ENCODE data around the gene TMEM179B.

Gene TMEM179B

DNA sequence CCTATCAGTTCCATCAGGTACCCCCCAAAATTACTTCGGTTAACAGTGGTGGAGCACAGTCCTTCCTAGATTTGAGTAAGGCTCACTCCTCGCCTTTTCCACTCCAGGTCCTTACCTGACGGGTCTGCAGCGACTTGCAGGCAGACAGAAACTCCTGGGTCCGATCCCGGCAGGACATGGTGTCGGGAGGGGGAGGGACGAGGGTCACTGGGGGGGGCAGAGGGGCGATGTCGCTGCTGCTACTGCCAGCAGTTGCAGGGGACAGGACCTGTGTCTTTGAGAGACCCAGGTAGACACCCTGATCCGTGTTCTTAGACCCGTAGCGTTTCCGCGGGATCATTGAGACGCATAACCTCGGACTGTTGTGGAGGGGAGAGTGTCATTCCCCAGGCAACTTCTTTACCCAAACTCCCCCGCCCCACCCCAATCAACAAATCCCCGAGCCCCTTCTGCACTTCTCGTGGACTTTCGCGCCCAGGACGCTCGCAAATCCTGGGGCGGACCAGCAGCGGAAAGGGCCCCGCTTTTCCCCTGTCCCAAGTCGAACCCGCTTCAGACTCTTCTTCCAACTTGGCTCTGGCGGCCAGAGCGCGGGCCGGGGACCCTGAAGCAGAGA is 43.8 kb downstream of the TMEM179B start:
- no peaks in the 10 kb centered on the region for H3K27me3 ChIP-seq (ENCODE audit: insufficient read depth, insufficient read length)
- peak overlapping the region; percentile 92 for H3K9ac ChIP-seq (ENCODE audit: insufficient read length, low read depth)
- peaks cover 63% of the 10 kb centered on the region for H3K36me3 ChIP-seq (ENCODE audit: insufficient read depth, insufficient read length, low read length)
- peaks cover 7% of the 10 kb centered on the region for H3K4me1 ChIP-seq (ENCODE audit: insufficient read depth, insufficient read length)
- H3K4me3 ChIP-seq (ENCODE audit: insufficient read length, low read depth) = peak overlapping the region; percentile 93
- no peak for TF ChIP-seq SUZ12 (IDR thresholded peaks at IDR 0.05; ENCODE audit: extremely low read depth, insufficient read depth, insufficient read length)
- TF ChIP-seq YY1 (IDR thresholded peaks at IDR 0.05; ENCODE audit: insufficient read depth, insufficient read length) = no peak
- no peak for TF ChIP-seq ZNF274 (IDR thresholded peaks at IDR 0.05; ENCODE audit: low read depth, low read length)
- DNase-seq (ENCODE audit: low read depth, low spot score) = no peak
- H3K9me3 ChIP-seq (ENCODE audit: insufficient read depth, low read length) = no peaks in the 10 kb centered on the region

DNA sequence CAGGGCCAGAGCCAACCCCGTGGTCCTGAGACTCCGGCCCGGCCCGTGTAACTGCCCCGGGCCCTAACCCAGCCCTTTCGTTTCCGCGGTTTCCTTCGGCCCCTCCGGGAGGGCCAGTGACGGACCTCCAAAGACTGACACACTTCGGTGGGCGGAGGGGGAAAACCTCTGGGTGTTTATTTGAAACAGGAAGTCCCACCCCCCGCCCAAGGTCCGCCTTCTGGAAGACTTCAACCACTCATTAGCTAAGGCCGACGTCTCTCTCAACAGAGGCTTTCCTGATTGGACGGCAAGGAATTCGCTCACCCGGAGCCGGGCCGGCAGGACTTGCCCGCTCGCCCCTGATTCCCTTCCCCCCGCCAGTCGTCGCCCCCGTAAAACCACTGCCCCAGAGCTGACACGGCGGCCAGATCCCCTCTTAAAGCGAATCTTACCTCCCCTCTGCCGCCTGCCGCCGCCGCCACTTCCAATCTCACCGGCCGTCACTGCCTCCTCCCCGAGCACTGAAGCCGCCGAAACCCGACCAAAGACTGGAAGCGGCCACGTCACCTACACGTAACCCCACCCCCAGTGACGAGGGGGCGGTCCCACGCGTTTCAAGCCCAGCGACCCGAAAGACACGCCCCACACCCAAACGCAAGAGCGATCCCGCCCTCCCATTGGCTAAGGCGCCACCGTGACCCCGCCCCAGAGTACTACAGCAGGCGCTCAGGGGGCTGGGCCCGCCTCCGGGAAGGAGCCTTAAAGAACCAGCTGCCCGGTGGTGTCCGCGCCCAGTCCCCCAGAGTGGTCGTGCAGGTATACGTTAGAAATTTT is 44.5 kb downstream of the TMEM179B start, which contains the start of gene STX5:
Gene STX5, minus strand, starts transcription at position 532 of the 816 bp plus-strand sequence. CDS start 808 bp downstream, outside the sequence.
- peaks cover 68% of the 10 kb centered on the region for H3K36me3 ChIP-seq (ENCODE audit: insufficient read depth, insufficient read length, low read length)
- H3K4me3 ChIP-seq (ENCODE audit: insufficient read length, low read depth) = peak within 1 kb of the TSS; percentile 93
- H3K4me1 ChIP-seq (ENCODE audit: insufficient read depth, insufficient read length) = peaks cover 7% of the 10 kb centered on the region
- H3K27me3 ChIP-seq (ENCODE audit: insufficient read depth, insufficient read length) = no peaks in the 10 kb centered on the region
- DNase-seq (ENCODE audit: low read depth, low spot score) = peak; percentile 99
- no peaks in the 10 kb centered on the region for H3K9me3 ChIP-seq (ENCODE audit: insufficient read depth, low read length)
- peak within 1 kb of the TSS; percentile 96 for H3K9ac ChIP-seq (ENCODE audit: insufficient read length, low read depth)
- no peak for TF ChIP-seq ZNF274 (IDR thresholded peaks at IDR 0.05; ENCODE audit: low read depth, low read length)
- TF ChIP-seq YY1 (IDR thresholded peaks at IDR 0.05; ENCODE audit: insufficient read depth, insufficient read length) = no peak
- TF ChIP-seq SUZ12 (IDR thresholded peaks at IDR 0.05; ENCODE audit: extremely low read depth, insufficient read depth, insufficient read length) = no peak

DNA sequence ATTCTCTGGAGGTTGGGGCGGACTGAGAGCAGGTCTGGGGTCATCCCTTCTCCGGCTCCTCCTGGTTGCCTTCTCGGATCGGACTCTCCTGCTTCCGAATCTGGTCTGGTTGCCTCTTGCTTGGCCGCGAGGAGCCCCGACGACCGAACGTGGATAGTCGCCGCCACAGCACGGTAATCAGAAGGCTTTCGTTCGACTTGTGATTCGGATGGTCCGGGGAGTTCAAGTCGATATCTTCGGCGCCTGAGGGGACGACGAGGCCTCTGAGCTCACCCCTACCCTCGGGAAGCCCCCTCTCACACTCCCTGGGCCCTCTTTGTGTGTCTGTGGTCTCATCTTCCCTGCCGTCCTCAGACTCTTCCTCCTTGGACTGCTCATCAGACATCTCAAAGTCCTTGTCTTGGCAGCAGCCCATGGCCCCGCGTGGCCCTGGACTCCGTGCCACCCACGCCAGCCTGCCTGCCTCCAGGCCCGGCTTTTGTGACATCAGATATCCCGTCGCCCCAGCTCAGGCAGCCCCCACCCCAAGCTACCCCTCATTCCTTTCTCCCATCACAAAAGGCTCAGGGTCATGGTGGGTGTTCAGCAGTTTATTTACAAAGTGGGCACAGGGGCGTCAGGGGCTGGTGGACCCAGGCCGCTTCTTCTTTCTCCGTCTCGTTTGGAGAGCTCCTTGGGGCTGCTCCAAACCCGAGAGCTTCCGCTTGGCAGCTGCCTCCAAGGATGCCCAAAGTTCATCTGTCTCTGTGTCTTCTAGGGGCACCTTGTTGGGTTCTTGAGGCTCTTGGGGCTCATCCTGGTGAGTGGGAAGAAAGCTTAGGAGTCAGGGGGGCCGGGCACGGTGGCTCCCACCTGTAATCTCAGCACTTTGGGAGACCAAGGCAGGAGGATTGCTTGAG is 45.4 kb downstream of the TMEM179B start, which contains the start of gene TEX54:
Gene TEX54, minus strand, starts transcription at position 506 of the 899 bp plus-strand sequence.
- H3K27me3 ChIP-seq (ENCODE audit: insufficient read depth, insufficient read length) = no peaks in the 10 kb centered on the region
- no peaks in the 10 kb centered on the region for H3K9me3 ChIP-seq (ENCODE audit: insufficient read depth, low read length)
- no peak for DNase-seq (ENCODE audit: low read depth, low spot score)
- peaks cover 67% of the 10 kb centered on the region for H3K36me3 ChIP-seq (ENCODE audit: insufficient read depth, insufficient read length, low read length)
- H3K4me3 ChIP-seq (ENCODE audit: insufficient read length, low read depth) = peak within 1 kb of the TSS; percentile 93
- peaks cover 8% of the 10 kb centered on the region for H3K4me1 ChIP-seq (ENCODE audit: insufficient read depth, insufficient read length)
- peak within 1 kb of the TSS; percentile 96 for H3K9ac ChIP-seq (ENCODE audit: insufficient read length, low read depth)
- TF ChIP-seq SUZ12 (IDR thresholded peaks at IDR 0.05; ENCODE audit: extremely low read depth, insufficient read depth, insufficient read length) (no peak), YY1 (IDR thresholded peaks at IDR 0.05; ENCODE audit: insufficient read depth, insufficient read length) (no peak)

DNA sequence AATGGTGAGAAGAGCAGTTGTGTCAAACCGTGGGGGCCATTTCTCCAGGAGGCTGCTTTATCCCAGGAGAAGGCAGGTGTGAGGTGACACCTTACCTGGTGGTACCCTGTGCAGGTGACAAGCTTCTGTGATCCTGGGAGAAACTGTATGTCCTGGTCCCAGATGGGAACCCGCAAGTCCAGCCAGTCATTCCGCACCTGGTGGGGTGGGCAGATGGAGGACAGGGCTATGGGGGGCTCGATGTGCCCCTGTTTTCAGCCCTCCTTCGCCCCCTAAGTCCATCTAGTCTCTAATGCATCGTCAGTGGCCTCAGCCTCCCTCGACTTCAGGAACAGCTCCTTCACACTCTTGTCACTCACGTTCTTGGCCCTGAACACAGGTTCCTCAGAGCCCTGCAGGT is 48.1 kb downstream of the TMEM179B start:
- TF ChIP-seq YY1 (IDR thresholded peaks at IDR 0.05; ENCODE audit: insufficient read depth, insufficient read length) (no peak), SUZ12 (IDR thresholded peaks at IDR 0.05; ENCODE audit: extremely low read depth, insufficient read depth, insufficient read length) (no peak), ZNF274 (IDR thresholded peaks at IDR 0.05; ENCODE audit: low read depth, low read length) (no peak)
- Histone ChIP-seq H3K9ac (ENCODE audit: insufficient read length, low read depth) (no peak overlapping the region), H3K27me3 (ENCODE audit: insufficient read depth, insufficient read length) (no peaks in the 10 kb centered on the region), H3K4me1 (ENCODE audit: insufficient read depth, insufficient read length) (peaks cover 7% of the 10 kb centered on the region), H3K4me3 (ENCODE audit: insufficient read length, low read depth) (no peak overlapping the region), H3K36me3 (ENCODE audit: insufficient read depth, insufficient read length, low read length) (peaks cover 64% of the 10 kb centered on the region), H3K9me3 (ENCODE audit: insufficient read depth, low read length) (no peaks in the 10 kb centered on the region)
- no peak for DNase-seq (ENCODE audit: low read depth, low spot score)

DNA sequence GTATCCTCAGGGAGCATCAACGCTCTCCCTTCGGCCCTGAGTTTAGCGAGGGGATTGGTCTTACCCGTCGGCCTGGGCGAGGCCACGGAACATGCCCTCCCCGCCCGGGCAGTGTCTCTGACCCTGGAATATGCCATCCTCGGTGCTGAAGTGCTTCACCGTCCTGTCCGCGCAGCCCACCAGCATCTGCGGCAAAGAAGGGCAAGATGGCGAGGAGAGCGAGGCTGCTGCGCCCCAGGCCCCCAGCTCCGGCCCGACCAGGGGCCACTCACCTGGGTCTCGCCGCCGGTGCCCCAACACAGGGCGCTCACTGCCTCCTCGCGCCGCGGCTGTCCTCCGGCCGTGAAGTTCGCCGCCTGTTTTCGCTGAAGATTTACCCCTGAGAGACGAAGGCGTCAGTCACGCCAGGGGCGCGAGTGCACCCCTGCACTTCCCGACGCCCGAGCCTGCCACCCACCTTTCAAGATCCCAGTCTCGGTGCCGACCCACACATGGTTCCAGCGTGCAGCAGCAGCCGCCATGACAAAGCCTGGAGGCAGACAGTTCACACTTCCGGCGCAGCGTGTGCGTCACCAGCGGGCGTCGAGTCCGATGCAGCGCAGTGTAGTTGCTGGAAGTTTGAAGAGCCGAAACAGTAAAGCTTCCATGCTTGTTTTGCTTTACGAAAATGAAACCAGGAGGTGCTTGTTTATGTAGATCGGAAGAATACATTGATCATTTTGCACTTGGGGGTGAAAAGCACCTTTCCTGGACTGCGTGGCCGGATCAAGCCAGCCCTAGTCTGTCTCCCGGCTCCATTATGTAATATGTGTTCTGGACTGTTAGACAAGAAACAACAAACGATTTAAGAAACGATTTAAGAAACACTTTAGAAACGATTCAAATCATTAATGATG is 52.1 kb downstream of the TMEM179B start, which contains the start of gene WDR74:
Gene WDR74, minus strand, starts transcription at position 541 of the 896 bp plus-strand sequence. Its CDS starts 20 bp downstream, at position 521.
- Histone ChIP-seq H3K4me1 (ENCODE audit: insufficient read depth, insufficient read length) (peaks cover 7% of the 10 kb centered on the region), H3K9me3 (ENCODE audit: insufficient read depth, low read length) (no peaks in the 10 kb centered on the region), H3K9ac (ENCODE audit: insufficient read length, low read depth) (peak within 1 kb of the TSS; percentile 99), H3K4me3 (ENCODE audit: insufficient read length, low read depth) (peak within 1 kb of the TSS; percentile 98), H3K27me3 (ENCODE audit: insufficient read depth, insufficient read length) (no peaks in the 10 kb centered on the region), H3K36me3 (ENCODE audit: insufficient read depth, insufficient read length, low read length) (peaks cover 43% of the 10 kb centered on the region)
- peak; percentile 86 for DNase-seq (ENCODE audit: low read depth, low spot score)
- peak; percentile 93 for TF ChIP-seq YY1 (IDR thresholded peaks at IDR 0.05; ENCODE audit: insufficient read depth, insufficient read length)
- no peak for TF ChIP-seq SUZ12 (IDR thresholded peaks at IDR 0.05; ENCODE audit: extremely low read depth, insufficient read depth, insufficient read length)

Data from NT2/D1 (cell line).